ENCODE measurements around the gene CTBP2.
"Not testable (repeated sequence)": the region's sequence is repeated elsewhere in the genome, so short reads cannot be mapped to it uniquely, and the experiment has no call there.

CTBP2 gene

GRCh38 chr10:125179107-125179506 is 18.7 kb upstream of the CTBP2 start:
- DNase-seq = not testable (repeated sequence)

DNA sequence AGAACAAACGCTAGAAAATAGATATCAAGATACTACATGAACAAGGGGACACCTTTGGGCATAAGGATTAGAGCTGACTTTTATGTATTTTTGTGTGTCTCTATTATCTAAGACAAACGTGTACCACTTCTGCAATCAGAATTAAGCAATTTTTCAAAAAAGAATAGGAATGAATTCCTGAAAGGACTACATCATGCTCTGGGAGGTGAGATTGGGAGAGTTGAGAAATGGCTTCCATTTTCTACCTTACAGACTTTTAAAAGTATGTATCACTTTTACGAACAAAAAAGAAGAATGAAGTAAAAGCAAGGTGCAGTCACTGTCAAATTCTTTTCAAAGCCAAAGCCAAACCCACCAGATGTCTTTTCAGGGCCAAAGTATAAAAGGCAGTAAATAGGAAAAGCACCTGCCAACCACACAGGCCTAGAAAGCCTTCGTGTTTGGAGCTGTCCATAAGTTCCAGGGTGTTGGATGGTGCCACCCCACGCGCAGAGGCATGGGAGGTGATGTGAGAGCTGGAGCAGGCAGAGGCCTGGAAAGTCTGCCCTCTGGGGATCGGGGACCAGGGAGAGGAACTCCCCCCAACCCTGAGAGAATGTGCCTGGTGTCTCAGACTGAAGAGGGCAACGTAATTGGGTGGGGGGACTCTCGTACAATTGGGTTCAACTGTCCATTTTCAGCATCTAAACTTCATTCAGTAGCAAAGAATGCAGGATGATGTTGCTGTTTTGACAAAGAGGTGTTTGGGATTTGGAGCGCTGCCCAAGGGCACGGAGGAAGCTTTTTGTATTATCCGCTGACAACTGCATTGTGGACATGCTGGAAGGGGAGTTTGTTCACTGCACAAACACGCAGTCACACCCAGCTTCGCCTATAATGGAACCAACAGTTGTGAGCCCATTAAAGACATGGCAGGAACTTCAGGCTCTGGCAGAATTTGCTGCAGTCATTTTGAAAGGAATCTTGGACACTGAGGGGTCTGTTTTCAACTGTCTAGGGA is 17.6 kb upstream of the CTBP2 start:
- no peak for DNase-seq

- DNase-seq = no peak
Measured at GRCh38 chr10:125175807-125176206, 15.4 kb upstream of the CTBP2 start.

DNA sequence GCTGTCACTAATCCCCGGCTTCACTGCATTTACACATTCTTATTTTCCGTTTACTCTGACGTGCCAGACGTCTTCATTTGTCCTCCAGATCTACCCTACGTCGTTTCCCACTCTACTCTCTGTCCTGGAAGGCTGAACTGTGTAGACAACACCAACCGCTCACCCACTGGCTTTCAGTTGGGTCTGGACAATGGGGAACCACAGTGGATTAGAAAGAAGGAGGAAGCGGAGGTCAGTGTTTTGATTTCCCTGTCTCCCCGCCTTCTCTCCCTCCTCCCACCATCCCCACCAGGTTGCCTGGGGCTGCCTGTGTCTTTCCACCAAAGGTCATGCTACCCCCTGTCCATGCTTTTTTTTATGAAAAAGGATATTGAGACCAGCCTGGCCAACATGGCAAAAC is 14.0 kb upstream of the CTBP2 start:
- DNase-seq = no peak

- no peak for DNase-seq
Measured at GRCh38 chr10:125172694-125173093, 12.3 kb upstream of the CTBP2 start.

DNA sequence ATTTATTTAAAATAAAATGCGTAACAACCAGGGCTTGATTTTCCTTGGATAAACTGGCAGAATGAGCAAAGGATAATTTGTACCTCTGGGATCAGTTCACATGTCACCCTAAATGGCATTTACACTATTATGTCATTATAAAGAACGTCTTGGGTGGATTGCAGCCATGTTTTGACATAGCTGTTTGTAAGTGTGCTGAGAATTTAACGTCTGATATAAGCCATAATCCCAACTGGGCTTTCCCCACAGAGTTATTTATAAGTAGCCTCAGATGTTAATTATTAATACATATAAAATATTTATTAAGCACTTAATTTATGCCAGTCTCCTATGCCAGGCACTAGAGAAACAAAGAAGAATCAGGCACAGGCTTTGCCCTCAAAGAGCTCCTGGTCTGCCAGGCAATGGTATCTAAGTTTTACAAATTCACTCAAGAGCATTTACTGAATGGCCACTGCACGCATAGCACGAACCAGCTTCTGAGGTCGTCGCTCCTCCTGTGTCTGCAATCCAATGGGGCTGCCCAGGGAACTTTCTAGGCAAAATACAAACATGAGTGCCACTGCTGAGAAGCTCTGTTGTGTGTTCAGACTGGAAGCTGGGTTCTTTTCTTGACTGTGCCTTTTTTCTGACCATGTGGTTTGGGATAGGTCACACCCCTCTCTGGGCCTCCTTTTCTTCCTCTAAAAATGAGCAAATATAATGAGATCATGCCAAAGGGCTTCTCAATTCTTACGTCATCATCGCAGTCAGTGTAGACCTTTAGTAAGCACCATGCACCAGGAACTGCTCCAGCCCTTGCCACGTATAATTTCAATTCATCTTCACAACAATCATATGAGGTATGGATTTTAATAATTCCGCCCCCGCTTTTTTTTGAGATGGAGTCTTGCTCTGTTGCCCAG is 11.3 kb upstream of the CTBP2 start:
- DNase-seq = no peak

DNA sequence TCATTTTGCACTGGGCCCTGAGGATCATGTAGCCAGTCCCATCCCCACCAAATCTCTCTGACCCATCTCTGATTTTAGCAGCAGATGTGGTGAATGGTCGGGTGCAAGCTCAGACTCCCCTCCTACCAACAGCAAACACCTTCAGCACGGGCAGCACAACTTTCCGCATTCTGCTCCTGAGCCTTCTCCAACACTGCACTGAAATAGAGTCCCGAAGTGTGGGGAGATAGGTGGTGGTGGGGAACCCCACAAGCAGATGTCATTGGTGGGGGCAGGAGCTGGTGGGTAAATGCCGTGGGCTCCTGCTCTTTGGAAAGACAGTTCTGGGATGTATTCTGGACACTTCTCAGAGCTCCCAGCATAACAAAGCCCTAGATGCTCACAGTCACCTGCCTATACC is 9.6 kb upstream of the CTBP2 start:
- no peak for DNase-seq

DNA sequence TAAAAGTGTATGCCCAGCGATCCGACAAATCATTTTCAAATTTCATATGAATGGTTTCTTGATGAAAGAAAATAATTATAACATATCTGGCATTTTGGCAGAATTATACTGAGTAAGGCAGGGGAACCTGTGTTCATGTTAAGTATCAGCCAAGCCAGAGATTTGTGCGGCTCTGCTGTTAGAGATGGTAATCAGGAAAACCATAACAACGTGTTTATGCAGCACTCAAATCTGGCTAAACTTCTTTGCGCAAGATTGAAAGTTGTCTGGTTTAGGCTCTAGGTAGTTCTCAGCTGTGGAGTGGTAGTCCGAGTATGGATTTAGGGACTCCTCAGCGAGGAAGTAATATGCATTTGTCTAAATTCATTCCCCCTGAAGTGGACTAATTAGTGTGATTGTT is 8.9 kb upstream of the CTBP2 start:
- no peak for DNase-seq

- no peak for DNase-seq
Measured at GRCh38 chr10:125166658-125167057, 6.3 kb upstream of the CTBP2 start.

- no peak for DNase-seq
Measured at GRCh38 chr10:125165584-125166573, 5.5 kb upstream of the CTBP2 start.

DNA sequence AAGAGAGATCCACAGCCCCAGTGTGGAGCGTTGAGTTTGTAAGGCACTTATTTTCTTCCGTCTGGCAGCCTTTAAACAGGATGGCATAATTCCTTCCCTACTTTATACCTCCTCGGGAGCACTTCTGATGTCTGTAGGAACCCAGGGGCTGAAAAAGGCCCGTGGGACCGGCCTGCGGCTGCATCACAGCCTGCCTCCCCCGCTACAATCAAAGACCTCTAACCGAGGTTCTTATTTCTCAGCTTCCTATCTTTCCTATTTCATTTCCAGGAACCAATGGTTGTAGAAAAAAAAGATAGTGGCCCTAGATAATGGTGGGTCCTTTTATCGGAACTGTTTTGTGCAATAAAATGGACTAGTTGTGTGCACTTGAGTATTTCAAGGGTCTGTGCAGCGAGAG is 4.1 kb upstream of the CTBP2 start:
- no peak for DNase-seq

DNA sequence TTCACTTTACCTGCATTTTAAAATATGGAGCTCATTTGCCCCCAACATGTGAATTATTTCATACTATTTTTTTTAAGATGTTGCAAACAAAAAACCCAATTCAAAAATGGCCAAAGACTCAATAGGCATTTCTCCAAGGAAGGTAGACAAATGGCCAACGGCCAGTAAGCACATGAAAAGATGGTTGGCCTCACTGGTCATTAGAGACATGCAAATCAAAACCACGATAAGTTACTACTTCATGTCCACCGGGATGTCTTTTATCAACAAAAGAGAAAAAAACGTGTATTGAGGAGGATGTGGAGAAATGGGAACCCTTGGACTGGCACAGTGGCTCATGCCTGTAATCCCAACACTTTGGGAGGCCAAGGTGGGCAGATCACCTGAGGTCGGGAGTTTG is 3.4 kb upstream of the CTBP2 start:
- DNase-seq = no peak

- DNase-seq = not testable (repeated sequence)
Measured at GRCh38 chr10:125163312-125163711, 2.9 kb upstream of the CTBP2 start.

DNA sequence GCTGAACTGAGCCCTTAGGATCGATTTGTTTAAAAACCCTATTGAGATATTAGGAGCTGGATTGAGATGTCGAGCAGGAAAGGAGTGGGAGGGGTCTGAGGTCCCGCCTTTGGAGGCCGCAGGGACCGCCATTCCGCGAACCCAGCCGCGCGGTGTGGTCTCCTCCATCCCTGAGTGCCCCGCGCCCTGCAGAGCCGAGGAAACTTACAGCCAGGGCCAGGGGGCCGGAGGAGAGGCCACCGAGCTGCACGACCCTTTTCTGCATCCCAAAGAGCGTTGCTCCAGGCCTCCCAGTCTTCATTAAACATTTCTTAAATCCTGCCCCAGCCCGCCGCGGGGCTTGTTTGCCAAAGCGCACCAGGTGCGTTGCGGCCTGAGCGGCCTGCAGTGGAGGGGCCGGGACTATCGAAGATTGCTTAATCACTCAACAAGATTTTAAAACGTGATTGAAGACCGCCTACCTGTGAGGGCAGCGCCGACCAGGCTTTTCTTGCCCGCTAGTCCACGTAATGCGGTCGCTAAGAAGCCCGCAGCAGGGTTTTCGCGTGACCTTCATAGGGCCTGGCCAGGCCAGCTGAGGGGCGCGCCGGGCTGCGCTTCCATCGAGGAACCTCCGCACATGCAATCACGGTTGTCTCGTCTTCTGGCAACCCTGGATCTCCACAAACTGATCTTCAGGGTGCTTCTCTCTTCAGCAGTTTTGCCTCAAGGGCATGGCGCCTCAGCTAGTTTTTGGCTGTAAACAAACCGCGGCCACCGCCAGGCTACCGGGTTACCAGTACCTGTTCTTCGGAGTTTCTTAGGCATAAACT is 2.0 kb upstream of the CTBP2 start:
- DNase-seq = no peak

- DNase-seq = no peak
Measured at GRCh38 chr10:125161707-125162119, 1.4 kb upstream of the CTBP2 start.

DNA sequence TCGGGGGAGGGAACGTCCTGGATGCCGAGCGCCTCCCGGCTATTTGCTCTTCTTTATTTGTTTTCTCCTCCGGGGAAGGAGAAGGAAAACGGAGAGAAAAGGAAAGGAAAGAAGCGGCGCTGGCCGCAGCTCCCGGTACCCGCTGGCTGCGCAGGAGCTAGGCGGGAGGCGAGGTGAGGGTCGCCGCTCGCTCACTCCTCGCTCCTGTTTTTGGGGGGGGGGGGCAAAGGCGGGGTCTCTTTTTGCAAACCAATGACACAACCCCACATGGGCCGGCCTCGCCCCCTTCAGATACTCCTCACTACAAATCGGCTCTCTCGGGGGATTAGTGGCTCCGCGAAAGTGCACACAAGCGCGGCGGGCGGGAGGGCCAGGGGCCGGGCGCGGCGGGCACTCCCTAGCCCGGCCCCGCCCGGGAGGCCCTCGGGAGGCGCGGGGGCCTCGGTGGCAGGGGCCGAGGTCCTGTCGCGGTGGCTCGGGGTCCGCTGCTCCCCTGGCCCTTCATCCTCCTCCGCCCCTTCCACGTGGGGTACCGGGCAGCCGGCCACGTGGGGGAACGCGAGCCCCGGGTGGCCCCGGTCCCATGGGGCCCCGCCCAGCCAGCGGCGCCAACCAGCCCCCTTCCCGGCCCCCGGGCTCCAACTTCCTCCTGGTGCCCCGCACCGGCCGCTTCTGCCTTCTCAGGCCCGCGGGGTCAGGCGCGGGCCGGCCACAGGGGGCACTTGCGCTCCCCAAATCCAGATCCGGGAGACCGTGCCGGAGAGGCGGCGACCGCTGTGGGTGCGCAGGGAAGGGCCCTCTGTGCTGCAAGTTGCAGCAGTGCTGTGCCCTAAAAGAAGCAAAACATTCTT is 718 bp upstream of the CTBP2 start:
- DNase-seq = peak; percentile 64

DNA sequence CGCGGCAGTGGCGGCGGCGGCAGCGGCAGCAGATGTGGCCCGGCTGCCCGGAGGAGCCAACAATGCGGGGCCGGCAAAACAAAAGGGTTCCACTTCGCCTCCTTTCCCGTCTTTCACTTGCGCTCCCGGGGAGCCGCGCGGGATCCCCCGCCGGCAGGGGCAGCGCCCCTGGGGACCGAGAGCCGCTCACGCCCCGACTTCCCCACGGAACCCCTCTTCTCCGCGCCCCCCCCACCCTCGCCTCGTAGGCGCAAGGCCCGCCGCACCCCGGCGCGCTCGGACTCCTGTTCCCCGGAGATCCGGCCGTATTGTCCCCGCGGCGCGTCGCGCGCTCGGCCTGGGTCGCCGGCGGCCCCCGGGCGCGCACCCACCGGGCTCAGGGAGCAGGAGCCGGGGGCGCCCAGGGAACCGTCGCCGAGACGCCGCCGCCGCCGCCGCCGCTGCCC is 854 bp downstream of the CTBP2 start:
- no peak for DNase-seq

DNA sequence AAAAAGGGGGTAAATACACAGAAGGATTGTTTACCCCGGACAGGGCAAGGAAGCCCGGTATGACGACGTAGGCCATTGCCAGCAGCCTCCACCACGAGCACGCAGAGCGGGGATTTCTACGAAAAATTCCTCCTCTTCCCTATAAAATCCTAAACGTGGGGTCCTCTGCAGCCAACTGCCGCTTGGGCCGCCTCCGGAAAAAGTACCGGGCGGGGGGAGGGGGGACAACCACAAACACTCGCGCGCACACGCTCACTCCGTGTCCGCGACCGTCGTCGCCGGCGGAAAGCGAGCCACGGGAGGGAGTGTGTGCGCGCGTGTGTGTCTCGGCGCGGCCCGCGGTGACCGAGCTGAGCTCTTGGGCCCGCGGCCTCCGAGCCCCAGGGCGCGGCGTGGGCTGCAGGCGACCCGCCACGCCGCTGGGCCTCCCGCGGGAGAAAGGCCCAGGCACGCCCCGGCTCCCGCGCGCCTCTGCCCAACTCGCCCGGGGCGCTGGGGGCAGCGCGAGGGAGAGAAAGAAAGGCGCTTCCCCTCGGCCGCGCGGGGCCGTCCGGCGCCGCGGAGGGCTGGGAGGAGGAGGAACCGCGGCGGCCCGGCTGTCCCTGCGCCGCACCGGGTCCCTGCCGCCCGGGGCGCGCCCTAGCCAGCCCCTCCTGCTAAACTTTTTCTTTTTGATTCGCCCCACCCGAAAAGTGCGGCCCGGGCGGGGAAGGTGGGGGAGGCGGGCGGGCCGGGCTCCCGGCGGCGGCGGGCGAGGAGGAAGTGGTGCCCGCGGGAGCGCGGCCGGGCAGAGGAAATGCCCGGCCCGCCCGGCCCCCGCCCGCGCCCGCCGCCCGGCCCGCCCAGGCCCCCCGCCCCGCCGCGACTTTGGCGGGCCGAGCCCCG is 1.5 kb downstream of the CTBP2 start:
- DNase-seq = peak; percentile 15

DNA sequence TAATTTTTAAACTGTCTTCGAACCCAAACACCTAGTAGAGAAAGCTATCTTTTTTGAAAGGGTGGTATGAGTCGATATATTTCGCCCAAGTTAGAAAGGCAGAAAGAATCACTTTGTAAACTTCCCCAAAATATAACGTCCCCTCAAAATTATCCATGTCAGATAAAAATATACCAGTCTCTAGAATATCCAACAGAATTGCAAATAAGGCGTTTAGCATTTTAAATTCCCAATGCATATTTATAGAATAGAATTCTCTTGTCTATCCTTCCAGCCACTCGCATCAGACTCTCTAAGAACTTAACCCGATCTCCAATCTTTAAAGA is 2.1 kb downstream of the CTBP2 start:
- DNase-seq = no peak

GRCh38 chr10:125157505-125157904 is 2.9 kb downstream of the CTBP2 start:
- DNase-seq = no peak
